IPS-18a (cell line): ENCODE data around the gene IL10.
"Not testable (repeated sequence)": the region's sequence is repeated elsewhere in the genome, so short reads cannot be mapped to it uniquely, and the experiment has no call there.

Source experiments
- H3K27ac ChIP-seq: one replicate; pipeline ENCODE4 v1.5.1; 2013; ENCODE audit warnings: low read length
- H3K27me3 ChIP-seq: one replicate; pipeline ENCODE4 v1.6.1; 2013; ENCODE audit warnings: mild to moderate bottlenecking, low read length; ENCODE audit not compliant: control insufficient read depth, insufficient read depth
- H3K36me3 ChIP-seq: one replicate; pipeline ENCODE4 v1.6.1; 2013; ENCODE audit warnings: low read depth, low read length; ENCODE audit not compliant: control insufficient read depth
- H3K4me1 ChIP-seq: one replicate; pipeline ENCODE4 v1.6.1; 2013; ENCODE audit warnings: low read depth, low read length; ENCODE audit not compliant: control insufficient read depth
- H3K4me3 ChIP-seq: one replicate; pipeline ENCODE4 v1.5.1; 2013; ENCODE audit warnings: low read length
- H3K9ac ChIP-seq: one replicate; pipeline ENCODE4 v1.6.1; 2013; ENCODE audit warnings: mild to moderate bottlenecking, low read length, moderate library complexity
- H3K9me3 ChIP-seq: one replicate; pipeline ENCODE4 v1.6.1; 2013; ENCODE audit warnings: low read depth, low read length; ENCODE audit not compliant: control insufficient read depth

IL10 gene

GRCh38 chr1:206790502-206791250 is 18.4 kb upstream of the IL10 start:
- no peaks in the 10 kb centered on the region for H3K36me3 ChIP-seq
- no peak overlapping the region for H3K9ac ChIP-seq
- H3K27ac ChIP-seq = no peak overlapping the region
- H3K27me3 ChIP-seq = no peaks in the 10 kb centered on the region
- H3K4me1 ChIP-seq = no peaks in the 10 kb centered on the region
- H3K4me3 ChIP-seq = no peak overlapping the region
- no peaks in the 10 kb centered on the region for H3K9me3 ChIP-seq

DNA sequence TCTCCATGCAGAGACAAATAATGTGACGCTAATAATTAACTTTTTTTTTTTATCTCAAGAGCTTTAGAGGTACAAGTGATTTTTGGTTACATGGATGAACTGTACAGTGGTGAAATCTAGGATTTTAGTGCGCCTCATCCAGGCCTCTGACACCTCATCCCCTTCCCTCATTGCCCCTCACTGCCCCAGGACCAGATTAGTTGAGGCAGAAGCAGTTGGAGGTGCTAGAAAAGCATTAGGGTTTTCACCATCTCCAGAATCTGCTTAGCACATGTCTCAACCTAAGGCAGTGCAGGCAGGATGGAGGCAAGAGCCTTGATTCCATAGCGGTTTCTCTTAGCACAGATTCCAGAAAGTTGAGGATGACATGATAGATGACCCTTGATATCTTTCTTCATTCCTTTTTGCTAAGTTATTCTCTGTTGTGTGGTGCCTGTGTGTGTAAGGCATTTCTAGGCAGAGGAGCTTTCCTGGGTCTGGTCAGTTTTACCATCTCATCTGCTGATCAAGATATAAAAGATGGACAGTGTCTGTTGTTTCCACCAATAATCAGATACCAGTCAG is 16.3 kb upstream of the IL10 start:
- no peak overlapping the region for H3K27ac ChIP-seq
- no peak overlapping the region for H3K4me3 ChIP-seq
- no peaks in the 10 kb centered on the region for H3K27me3 ChIP-seq
- H3K36me3 ChIP-seq = no peaks in the 10 kb centered on the region
- no peaks in the 10 kb centered on the region for H3K9me3 ChIP-seq
- H3K9ac ChIP-seq = no peak overlapping the region
- H3K4me1 ChIP-seq = no peaks in the 10 kb centered on the region

GRCh38 chr1:206787891-206788290 is 15.6 kb upstream of the IL10 start:
- no peaks in the 10 kb centered on the region for H3K36me3 ChIP-seq
- H3K9me3 ChIP-seq = no peaks in the 10 kb centered on the region
- no peak overlapping the region for H3K27ac ChIP-seq
- no peaks in the 10 kb centered on the region for H3K27me3 ChIP-seq
- H3K4me3 ChIP-seq = no peak overlapping the region
- no peaks in the 10 kb centered on the region for H3K4me1 ChIP-seq
- H3K9ac ChIP-seq = no peak overlapping the region

- H3K9ac ChIP-seq = no peak overlapping the region
- H3K27ac ChIP-seq = no peak overlapping the region
- H3K27me3 ChIP-seq = no peaks in the 10 kb centered on the region
- H3K36me3 ChIP-seq = no peaks in the 10 kb centered on the region
- no peak overlapping the region for H3K4me3 ChIP-seq
- H3K9me3 ChIP-seq = no peaks in the 10 kb centered on the region
- no peaks in the 10 kb centered on the region for H3K4me1 ChIP-seq
These were observed 14.1 kb upstream of the IL10 start for GRCh38 chr1:206786212-206786886.

- Histone ChIP-seq H3K27ac (no peak overlapping the region), H3K4me3 (no peak overlapping the region), H3K9me3 (no peaks in the 10 kb centered on the region), H3K9ac (no peak overlapping the region), H3K27me3 (no peaks in the 10 kb centered on the region), H3K4me1 (no peaks in the 10 kb centered on the region), H3K36me3 (no peaks in the 10 kb centered on the region)
These were observed 13.0 kb upstream of the IL10 start for GRCh38 chr1:206785182-206785765.

DNA sequence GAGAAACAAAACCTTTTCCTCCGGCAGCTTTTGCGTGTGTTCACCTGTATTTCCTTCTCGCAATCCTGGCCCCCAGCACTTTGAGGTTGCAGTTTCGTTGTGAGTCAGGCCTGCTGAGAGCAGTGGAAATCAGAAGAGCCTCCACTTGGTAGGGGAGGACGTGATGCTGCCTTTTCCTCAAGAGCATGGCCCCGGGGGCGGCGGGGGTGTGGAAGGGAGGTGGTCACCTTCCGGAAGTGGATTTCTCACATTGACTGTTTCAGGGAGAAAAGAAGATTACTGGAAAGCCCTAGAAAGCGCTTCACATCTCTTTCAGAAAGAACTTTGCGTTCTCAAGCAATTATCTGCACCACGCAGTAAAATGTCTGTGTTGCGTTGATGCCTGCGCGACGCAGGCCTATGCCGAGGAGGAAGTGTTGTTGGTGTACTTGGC is 12.2 kb upstream of the IL10 start:
- no peak overlapping the region for H3K9ac ChIP-seq
- H3K36me3 ChIP-seq = no peaks in the 10 kb centered on the region
- no peaks in the 10 kb centered on the region for H3K4me1 ChIP-seq
- H3K4me3 ChIP-seq = no peak overlapping the region
- H3K27ac ChIP-seq = no peak overlapping the region
- H3K9me3 ChIP-seq = no peaks in the 10 kb centered on the region
- H3K27me3 ChIP-seq = no peaks in the 10 kb centered on the region

- Histone ChIP-seq H3K9me3 (no peaks in the 10 kb centered on the region), H3K27me3 (no peaks in the 10 kb centered on the region), H3K4me3 (no peak overlapping the region), H3K27ac (no peak overlapping the region), H3K9ac (no peak overlapping the region), H3K36me3 (no peaks in the 10 kb centered on the region), H3K4me1 (no peaks in the 10 kb centered on the region)
These were observed 11.2 kb upstream of the IL10 start for GRCh38 chr1:206783506-206783905.

GRCh38 chr1:206782448-206782847 is 10.2 kb upstream of the IL10 start:
- H3K27ac ChIP-seq = no peak overlapping the region
- H3K4me3 ChIP-seq = no peak overlapping the region
- H3K27me3 ChIP-seq = no peaks in the 10 kb centered on the region
- no peaks in the 10 kb centered on the region for H3K36me3 ChIP-seq
- H3K9ac ChIP-seq = no peak overlapping the region
- H3K4me1 ChIP-seq = no peaks in the 10 kb centered on the region
- H3K9me3 ChIP-seq = no peaks in the 10 kb centered on the region

- Histone ChIP-seq H3K9me3 (no peaks in the 10 kb centered on the region), H3K27ac (no peak overlapping the region), H3K27me3 (no peaks in the 10 kb centered on the region), H3K4me1 (no peaks in the 10 kb centered on the region), H3K9ac (no peak overlapping the region), H3K4me3 (no peak overlapping the region), H3K36me3 (no peaks in the 10 kb centered on the region)
These were observed 7.3 kb upstream of the IL10 start for GRCh38 chr1:206779638-206780037.

DNA sequence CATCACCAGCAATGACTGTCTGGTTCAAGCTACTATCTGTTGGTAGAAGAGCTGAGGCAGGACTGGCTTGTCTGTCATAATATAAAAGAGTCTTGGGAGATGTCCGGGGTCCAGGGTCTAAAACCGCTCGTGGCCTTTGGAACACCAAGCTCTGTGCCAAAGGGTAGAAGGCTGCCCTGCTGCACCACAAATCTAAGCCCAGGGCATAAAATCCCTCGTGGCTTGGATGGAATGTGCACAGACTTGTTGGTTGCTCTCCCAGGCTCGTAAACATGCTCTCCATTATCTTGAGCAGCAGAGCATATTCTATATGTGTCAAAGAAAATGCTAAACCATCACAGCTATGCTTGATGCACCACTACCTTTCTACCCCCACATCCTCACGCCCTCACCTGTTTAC is 6.6 kb upstream of the IL10 start:
- H3K27ac ChIP-seq, H3K4me1 ChIP-seq, H3K9ac ChIP-seq, H3K36me3 ChIP-seq, H3K27me3 ChIP-seq, H3K4me3 ChIP-seq, H3K9me3 ChIP-seq: not testable (repeated sequence)

DNA sequence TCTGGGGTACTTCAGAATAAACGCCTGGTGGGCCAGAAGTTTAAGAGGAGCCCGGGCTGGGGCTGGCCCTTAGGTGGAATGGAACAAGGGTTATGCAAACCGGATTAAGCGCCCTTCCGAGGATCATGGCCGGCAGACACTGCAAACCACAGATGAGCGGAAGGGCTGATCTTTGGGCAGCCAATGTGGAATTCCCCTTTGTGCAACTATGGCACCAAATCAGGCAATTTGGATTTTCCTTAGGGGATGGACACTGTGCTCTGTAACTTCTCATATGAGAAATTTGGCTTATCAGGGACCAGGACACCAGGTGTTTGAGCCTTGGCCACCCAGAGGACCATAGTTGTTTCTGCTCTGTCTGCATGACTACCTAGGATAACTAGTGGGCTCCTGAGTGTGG is 5.7 kb upstream of the IL10 start:
- H3K4me1 ChIP-seq = no peaks in the 10 kb centered on the region
- no peak overlapping the region for H3K9ac ChIP-seq
- H3K27ac ChIP-seq = no peak overlapping the region
- no peak overlapping the region for H3K4me3 ChIP-seq
- H3K9me3 ChIP-seq = no peaks in the 10 kb centered on the region
- no peaks in the 10 kb centered on the region for H3K27me3 ChIP-seq
- H3K36me3 ChIP-seq = no peaks in the 10 kb centered on the region
